GM21381 (cell line): ENCODE measurements around the gene UPB1.

Experiments
- ATAC-seq: cut with Tn5 transposase; IDR thresholded peaks from one replicate; pipeline ENCODE4 v1.9.1; 2021; ENCODE audit warnings: mild to moderate bottlenecking, moderate library complexity; ENCODE audit not compliant: unreplicated experiment

UPB1 gene

DNA sequence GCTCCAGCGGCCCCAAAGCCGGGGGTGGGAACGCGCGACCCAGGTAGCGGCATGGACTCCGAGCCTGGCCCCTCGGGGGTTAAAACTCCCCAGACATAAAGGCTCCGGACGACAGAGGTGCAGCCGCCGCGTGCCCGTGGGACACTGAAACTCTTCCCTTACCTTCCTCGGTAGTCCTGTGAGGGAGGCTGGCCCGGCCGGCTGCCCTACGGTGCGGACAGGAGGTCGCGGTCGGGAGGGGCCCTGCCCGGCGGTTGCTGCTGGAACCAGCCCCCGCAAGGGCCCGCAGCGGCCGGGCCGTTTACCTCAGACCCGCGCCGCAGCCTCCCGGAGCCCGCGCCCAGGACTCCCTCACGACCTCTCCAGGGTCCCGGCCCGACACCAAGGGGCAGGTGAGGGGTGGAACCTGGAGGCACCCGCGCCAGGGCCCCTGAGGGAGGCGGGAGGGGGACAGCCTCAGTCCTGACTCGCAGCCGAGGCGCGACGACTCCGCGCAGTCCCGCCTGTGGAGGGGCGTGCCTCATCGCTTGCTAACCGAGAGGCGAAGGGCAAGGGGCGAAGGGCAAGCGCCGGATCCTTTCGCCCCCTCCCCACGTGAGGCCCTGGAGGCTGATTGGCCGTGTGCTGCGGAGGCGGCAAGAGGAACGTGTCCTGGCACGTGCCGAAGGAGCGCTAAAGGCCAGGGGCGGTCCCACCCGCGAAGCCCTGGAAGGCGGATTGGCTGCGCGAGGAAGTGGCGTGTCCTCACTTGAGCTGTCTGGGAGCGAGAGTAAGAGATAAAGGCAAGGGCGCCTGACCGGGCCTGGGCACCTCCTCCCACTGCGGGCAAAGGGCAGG lies at the start of gene UPB1:
UPB1 (plus strand) TSS at position 805 of the 837 bp plus-strand sequence. CDS start 72 bp downstream, outside the sequence.
- ATAC-seq: no peak

DNA sequence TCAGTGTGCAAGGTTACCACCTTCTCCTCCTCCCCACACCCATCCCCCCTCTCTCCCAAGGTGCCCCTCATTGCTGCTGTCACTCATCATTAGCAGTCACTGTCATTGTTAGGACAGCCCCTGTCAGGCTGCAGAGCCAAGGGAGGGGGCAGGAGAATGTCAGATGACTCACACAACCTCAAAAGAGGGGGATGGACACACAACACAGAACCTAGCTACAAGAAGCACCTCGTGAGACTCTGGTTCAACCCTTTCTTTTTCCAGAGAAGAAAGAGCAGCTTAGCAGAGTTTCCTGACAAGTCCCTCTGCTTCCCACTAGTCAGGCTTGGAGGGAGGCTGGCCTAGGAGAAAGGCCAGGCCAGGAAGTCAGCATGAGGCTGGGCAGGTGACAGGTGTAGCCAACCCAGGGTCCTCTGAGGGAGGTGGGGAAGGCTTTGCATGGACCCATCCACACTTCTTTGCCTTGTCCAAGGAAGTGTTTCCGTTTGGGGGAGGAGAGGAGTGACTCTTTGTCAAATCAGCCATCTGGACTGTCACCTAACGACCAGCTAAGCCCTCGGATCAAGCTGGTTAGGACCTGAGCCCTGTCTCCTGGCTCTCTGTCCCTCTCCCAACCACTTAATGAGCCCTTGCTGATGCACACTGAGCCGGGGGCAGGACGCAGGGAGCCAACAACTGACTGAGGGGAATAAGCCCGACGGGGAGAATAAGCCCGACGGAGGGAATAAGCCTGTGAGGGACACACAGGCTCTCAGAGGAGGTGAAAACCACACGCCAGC lies 49.5 kb upstream of the UPB1 start:
- ATAC-seq: no peak

DNA sequence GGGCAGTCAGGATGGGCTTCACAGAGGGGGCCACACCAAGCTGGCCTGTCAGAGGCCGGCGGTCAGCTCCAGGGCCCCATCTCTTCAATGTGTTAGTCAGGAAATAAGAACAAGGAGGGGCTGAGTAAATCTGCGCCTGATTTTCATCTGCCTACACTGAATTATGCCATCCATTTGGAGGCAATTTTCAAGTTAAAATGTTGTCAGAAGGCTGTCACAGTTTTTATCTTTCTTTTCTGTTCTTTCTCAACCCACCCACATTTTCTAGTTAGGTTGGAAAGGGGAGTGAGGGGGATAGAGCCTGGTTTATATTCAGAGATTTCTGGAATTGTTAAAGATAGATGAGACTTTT lies 48.9 kb upstream of the UPB1 start:
- no peak for ATAC-seq

DNA sequence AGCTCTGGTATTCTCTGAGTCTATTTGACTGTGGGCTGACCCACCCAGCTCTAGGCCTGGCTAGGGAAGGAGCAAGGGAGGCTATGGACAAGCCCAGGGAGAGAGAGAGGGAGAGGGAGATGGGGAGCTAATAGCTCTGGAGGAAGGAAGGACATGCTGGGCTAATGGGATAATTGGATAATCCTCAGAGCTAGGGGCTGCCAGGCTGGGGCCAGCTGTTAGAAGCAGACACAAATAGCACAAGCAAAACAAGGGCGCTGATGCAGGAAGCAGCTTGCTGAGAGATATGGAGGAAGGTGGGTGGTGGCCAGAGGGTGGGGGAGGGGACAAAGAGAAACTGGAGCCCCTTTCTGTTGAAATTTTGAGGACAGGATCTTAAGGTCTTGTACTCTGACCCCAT lies 44.5 kb upstream of the UPB1 start:
- no peak for ATAC-seq

DNA sequence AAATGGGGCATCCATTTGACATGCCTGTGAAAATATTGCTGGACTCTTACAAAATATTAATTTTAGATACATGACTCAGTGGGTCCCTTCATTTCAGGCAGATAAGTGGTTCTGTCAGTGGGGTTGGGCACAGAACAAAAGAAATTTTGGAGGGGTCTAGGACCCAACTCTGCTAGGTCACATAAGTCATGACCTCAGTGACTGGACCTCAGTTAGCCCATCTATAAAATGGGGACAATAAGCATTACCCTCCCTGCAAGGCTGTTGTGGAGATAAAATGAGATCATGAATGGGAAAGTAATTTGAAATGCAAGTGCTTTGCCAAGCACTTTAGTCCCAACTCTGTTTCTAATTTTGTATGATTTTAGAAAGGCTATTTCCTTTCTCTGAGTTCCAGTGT lies 44.0 kb upstream of the UPB1 start:
- ATAC-seq: no peak

DNA sequence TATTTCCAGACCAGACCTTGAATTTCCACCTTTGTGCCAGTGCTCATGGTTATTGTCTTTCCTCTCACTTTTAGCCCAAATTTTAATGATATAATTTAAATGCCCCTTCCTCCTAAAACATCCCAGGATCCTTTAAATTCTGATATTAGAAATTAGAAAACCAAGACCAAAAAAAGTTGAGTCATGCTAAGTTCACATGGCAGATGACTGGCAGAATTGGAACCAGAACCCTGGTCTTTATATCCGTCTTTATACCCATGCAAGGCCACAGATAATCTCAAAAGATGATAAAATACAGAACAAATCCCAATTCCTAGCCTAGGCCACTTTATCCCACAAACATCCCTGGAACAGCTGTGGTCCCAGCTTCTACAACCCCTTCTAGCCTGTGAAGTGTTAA lies 41.3 kb upstream of the UPB1 start:
- no peak for ATAC-seq

DNA sequence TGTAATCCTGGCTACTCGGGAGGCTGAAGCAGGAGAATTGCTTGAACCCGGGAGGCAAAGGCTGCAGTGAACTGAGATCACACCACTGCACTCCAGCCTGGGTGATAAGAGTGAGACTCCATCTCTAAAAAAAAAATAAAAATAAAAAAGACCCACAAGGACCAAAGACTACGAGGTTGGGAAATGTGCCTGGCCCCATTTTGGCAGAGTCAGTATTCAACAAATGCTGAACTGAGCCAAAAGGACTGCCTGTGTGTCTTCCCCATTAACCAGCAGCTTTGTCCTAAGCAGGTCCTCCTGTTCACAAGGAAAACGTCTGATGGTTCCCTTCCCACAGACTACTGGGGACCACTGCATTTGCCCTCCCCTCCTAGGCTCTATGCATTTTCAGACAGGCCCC lies 40.1 kb upstream of the UPB1 start:
- ATAC-seq: no peak

DNA sequence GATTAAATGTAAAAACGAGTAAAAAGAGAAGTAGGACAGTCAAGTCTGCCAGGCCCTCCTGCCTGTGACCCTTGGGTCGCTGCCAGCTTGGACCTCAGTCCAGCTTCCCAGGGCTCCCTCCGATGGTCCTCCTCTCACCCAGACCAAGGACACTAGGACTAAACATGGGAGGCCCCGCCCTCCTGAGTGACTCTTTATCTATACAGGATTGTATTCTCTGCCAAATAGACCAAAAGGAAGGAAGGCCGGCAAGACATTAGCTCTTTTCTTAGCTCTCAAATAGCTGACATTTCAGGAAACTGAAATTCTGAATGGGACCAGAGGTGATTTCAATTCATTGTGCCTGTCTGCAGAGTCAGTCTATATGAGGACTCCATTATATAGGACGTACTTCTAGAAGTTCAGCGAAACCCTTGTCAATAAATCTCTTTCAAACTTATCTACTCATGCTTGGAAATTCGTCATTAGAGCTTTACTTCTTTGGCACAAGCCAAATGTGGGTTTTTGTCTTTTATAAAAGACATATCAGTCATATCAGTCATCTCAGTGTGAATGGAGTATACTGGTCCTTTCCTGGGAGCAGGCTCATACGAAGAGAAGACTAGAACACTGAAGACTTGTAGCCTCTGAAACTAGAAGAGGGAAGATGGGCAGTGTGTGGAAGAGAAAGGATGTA lies 39.2 kb upstream of the UPB1 start:
- ATAC-seq: no peak

DNA sequence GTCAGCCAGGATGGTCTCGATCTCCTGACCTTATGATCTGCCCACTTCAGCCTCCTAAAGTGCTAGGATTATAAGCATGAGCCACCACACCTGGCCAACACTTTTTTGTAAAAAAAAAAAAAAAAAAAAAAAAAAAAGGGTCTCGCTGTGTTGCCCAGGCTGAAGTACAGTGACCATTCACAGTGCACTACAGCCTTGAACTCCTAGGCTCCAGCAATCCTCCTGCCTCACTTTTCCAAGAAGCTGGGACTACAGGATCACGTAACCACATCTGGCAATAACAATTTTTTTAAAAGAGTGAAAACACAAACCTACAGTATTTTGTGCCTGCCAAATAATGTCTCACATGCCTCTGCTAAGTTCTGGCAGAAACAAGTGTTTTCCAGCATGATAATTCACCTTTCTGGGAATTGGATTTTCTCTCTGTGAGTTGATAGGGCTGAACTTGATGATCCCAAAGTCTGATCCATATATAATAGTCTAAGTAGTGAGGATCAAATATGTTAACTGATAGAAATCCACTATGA lies 37.2 kb upstream of the UPB1 start:
- no peak for ATAC-seq

DNA sequence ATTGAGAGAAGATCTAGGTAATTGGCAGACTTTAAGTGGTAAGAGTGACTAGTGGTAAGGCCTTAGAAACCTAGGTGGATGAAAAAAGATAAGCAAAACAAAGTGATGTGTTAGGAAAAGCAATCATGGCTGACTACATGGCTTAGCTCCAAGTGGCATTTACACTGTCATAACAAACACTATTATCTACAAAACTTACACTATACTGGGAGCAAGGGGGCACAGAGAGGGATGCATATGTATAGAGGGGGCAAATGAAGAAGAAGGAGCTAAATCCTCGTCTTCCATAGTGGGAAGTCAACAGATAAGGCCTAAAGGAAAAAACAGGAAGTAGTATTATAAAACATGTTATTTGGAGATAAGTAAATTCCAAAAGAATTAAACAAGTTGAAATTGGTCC lies 35.2 kb upstream of the UPB1 start:
- ATAC-seq: no peak

DNA sequence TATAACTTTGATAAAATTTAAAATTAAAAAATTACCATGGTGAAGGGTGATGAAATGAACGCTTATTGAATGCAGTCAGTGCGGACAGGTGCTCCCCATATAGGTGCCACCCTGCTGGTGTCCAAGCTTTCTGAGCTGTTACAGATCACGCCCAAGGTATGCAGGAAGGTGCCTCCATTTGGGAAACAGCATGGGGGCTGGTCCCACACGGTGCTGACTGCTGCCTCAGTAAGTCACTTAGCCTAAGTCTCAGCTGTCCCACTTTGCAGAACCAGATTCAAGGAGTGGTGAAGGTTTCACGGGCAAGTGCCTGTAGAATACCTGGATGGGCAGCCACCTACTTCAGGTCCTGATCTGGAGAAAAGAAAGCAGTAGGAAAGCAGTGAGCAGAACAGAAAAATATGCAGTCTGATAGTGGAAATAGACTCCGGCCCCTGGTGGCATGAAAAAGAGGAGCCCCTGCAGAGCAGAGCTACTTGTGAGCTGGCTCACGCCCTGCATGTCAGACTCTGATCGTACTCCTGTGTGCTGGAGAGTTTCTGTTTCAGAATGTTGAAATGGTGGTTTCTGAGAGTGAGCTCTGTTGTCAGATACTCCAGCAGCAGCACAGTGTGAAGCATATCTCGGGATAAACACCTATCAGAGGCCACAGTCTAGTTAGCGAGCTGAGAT lies 34.6 kb upstream of the UPB1 start:
- ATAC-seq: no peak

DNA sequence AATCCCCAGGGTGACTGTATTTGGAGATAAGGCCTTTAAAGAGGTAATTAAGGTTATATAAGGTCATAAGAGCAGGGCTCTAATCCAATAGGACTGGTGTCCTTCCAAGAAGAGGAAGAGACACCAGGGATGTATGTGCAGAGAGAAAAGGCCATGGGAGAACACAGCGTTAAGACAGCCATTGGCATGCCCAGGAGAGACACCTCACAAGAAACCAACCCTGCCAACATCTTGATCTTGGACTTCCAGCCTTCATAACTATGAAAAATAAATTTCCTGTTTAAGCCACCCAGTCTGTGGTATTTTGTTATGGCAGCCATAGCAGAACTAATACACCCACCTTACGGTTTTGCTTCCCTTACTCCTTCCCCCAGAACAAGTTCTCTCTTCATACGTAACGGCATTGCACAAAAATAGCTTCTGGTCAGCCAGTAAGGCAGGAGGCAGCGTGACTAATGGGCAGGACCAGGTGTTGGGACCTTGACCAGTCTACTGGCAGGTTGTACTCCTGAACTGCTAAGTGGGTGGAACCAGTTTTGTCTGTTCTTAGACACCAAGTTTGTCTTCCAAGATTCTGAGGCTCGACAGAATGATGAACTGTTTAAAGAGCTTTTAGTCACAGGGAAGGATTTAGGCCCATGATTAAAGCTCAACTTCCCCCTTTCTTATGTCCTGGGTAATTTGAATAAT lies 31.9 kb upstream of the UPB1 start:
- no peak for ATAC-seq

DNA sequence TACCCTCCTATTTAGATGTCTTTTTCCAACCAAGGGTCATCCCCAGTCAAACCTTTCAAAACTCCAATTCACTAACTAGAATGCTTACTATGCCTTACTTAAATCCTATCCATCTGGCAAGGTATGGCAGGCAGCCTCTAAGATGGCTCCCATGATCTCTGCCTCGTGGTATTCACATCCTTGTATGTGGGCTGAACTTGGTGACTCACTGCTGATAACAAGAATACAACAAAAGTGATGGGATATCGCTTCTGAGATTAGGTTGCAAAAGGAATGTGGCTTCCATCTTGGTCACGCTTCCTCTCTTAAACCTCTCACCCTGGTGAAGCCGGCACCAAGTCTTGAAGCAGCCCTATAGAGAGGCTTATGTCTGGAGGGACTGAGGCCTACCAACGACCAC lies 29.6 kb upstream of the UPB1 start:
- no peak for ATAC-seq

DNA sequence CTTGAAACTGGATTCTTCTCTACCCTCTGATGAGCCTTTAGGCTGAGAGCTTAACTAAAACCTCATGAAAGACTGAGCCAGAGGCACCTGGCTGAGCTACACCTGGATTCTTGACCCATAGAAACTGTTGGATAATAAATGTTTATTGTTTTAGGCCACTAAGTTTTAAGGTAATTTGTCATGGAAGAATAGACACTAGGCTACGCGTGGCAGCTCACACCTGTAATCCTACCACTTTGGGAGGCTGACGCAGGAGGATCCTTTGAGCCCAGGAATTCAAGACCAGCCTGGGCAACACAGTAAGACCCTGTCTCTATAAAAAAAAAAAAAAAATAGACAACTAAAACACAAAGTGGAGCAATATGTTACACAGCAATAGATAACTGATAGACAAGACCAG lies 29.2 kb upstream of the UPB1 start:
- ATAC-seq: no peak

DNA sequence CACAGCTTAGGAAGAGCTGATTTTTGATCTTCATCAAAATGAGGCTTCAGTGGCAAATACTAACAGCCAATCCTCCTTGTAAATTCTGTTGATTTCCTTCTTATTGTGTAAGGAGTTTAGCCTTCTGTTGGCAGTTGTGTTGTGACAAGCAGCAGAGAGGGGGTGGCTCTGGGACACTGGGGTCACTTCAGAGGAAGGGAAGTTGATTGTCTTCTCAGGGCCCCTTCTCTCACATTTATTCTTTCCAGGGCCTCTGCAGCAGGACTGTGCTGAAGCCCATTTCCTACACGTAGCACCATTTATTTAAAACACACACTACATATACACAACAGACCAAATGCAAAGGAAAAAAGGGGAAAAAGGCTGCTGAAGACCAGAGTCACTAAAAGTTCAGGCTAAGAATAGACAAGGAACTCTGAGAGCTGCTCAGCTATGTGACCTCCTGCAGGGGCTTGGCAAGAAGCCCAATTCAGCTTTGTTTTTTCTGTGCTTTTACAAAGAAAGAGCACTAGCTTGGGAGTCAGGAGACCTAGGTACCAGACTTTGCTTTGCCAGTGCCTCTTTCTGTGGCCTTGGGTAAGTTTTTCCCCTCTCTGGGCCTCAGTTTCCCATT lies 28.3 kb upstream of the UPB1 start:
- ATAC-seq: no peak

DNA sequence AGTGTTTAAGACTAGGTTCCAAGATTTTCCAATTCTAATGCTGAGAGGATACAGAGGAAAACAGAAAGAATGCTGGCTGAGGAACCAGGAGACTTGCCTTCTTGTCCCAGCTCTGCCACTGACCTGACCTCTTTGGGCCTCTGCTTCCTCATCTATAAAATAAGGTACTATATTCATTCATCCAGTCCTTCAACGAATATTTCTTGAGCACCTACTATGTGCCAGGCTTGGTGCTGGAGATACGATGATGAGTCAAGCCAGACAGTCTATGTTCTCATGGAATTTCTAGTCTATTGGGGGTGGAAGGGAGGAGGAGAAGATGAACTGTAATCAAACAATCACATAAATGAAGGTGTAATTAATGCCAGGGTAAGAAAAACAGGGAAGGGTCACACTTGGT lies 27.8 kb upstream of the UPB1 start:
- no peak for ATAC-seq

DNA sequence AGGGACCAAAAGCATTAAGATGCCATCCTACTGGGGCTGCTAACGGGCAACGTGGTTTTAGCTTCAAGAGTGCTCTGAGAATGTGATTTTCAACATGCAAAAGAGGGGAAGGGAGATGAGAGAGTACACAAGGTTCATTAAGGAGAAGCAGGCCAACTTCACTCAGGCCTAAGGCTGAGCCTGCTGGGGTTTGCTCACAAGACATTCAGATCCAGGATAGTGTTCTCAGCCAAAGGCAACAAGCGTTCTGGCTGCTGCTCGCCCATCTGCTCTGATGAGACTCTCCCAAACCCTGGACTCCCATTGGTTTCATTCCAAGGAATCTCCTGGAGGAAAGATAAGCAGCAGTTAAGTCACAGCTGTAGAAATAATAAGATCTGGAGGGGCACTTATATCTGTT lies 23.6 kb upstream of the UPB1 start:
- no peak for ATAC-seq

DNA sequence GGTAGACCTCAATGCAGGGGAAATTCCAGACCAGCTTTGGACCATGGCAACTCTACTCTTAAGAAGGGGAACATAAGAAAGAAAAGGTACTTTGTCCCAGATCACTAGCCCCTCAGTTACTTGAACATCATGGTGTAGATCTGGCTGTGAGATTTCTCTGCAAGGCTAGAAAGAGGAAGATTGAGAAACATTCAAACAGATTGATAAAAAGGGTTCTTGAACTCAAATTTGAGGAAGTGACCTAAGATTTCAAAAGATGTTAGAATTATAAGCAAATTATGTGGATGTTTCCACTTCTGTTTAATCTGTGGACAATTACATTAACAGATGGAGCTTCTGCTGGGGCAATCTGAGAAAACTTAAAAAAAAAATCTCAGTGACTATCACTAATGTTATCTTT lies 21.8 kb upstream of the UPB1 start:
- ATAC-seq: no peak

DNA sequence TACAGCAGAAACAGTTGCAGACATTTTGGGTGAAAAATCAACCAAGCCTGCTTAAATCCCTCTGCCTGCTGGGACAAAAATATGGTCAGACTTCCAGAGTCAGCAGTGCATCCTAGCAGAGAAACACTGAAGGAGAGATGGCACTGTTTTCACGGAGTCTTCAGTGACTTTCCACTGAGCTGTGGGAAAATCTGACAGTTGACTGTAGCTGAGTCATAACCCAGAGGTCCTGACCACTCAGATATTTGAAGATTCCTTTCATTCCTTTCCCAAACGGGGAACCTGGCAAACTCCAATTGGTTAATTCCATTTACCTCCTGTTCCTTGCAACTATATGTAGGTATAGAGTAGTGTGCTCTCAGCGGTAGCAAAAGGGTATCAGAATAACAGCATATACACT lies 20.9 kb upstream of the UPB1 start:
- no peak for ATAC-seq

DNA sequence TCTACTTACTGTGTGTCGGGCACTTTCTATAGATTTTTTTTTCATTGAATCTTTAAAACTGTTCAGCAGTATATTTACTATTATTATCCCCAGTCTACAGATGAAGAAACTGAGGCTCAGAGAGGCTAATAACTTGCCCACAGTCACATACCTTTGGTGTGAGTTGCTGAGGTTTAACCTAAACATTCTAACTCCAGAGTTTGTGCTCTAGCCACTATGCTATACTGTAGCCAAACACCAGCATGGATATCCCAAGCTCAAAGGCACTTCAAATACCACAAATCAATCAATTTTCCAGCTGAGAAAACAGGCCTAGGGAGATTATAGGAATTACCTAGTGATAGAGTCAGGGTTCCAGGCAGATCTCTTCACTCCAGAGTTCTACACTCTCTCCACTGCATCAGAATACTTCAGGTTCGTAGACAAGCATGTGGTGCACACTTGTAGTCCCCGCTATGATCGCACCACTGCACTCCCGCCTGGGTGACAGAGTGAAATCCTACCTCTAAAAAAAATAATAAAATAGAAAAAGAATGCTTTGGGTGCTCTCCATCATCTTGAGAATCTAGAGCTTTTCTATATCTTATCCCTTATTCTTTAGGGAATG lies 20.4 kb upstream of the UPB1 start:
- no peak for ATAC-seq
